ENCODE measurements around the gene ZNF443. TPM values are rescaled to one million over a fixed set of nuclear protein-coding genes. Genes with fewer than 3 reads are reported as not detected.
A peak's percentile ranks its signal among the peaks of the same experiment; 100 is the strongest.

The ZNF443 gene
- total and polyA plus RNA-seq, 9 of the 15 experiments (the other 6 are each of a cell fraction or from before 2014, with no cell fraction given) = 1.5 to 4.9 (median 2.8) TPM

- TF ChIP-seq, protein P1, sequence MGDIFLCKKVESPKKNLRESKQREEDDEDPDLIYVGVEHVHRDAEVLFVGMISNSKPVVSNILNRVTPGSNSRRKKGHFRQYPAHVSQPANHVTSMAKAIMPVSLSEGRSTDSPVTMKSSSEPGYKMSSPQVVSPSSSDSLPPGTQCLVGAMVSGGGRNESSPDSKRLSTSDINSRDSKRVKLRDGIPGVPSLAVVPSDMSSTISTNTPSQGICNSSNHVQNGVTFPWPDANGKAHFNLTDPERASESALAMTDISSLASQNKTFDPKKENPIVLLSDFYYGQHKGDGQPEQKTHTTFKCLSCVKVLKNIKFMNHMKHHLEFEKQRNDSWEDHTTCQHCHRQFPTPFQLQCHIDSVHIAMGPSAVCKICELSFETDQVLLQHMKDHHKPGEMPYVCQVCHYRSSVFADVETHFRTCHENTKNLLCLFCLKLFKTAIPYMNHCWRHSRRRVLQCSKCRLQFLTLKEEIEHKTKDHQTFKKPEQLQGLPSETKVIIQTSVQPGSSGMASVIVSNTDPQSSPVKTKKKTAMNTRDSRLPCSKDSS (IDR thresholded peaks at IDR 0.05; ENCODE audit: low read depth, partially characterized antibody) = no peak
- TF ChIP-seq PHF8 (IDR thresholded peaks at IDR 0.05; ENCODE audit: borderline replicate concordance, low read length) (peak; percentile 72; the same call in 1 of the 2 replicates), NELFE (IDR thresholded peaks at IDR 0.05; ENCODE audit: insufficient read depth, insufficient read length) (no peak), ZNF780A (CRISPR knock-in tag; IDR thresholded peaks at IDR 0.05) (no peak), RBM39 (optimal IDR thresholded peaks at IDR 0.05; ENCODE audit: low read depth, low read length) (no peak), NCOA1 (IDR thresholded peaks at IDR 0.05; ENCODE audit: low read depth) (0 out of 2 replicates have a peak, but pooled peaks have one; percentile 21), TEAD1 (CRISPR knock-in tag; IDR thresholded peaks at IDR 0.05) (no peak), POLR3A (IDR thresholded peaks at IDR 0.05; ENCODE audit: borderline replicate concordance, extremely low read depth, insufficient read depth, insufficient read length) (no peak), ZNF232 (CRISPR knock-in tag; IDR thresholded peaks at IDR 0.05) (no peak), MCM7 (IDR thresholded peaks at IDR 0.05) (no peak), SMC3 (conservative IDR thresholded peaks at IDR 0.05; ENCODE audit: insufficient read depth, low read depth, low read length) (no peak), HDAC1 (IDR thresholded peaks at IDR 0.05) (peak in 1 of 2 experiments; percentile 67; a peak in 2 of 4 replicates), TRIM28 (IDR thresholded peaks at IDR 0.05) (no peak), TCF7 (IDR thresholded peaks at IDR 0.05; ENCODE audit: borderline replicate concordance) (peak; percentile 45; the same call in 1 of the 2 replicates), KDM1A (IDR thresholded peaks at IDR 0.05) (peak in 1 of 2 experiments; percentile 47; a peak in 1 of 4 replicates), ATF1 (CRISPR knock-in tag; IDR thresholded peaks at IDR 0.05) (no peak), ATF1 (tag; IDR thresholded peaks at IDR 0.05) (peak; percentile 70), NFE2L1 (tag; IDR thresholded peaks at IDR 0.05; ENCODE audit: borderline replicate concordance, low read depth) (no peak), HES1 (IDR thresholded peaks at IDR 0.05; ENCODE audit: low read depth) (0 out of 2 replicates have a peak, but pooled peaks have one; percentile 35), IFI16 (CRISPR knock-in tag; IDR thresholded peaks at IDR 0.05) (no peak), NFYB (IDR thresholded peaks at IDR 0.05; ENCODE audit: extremely low read depth, insufficient read length) (peak; percentile 86), ELF1 (tag; IDR thresholded peaks at IDR 0.05) (no peak; the same call in 1 of the 2 replicates), ZNF699 (CRISPR knock-in tag; IDR thresholded peaks at IDR 0.05; ENCODE audit: insufficient replicate concordance) (no peak)
- TF ChIP-seq, protein P2, sequence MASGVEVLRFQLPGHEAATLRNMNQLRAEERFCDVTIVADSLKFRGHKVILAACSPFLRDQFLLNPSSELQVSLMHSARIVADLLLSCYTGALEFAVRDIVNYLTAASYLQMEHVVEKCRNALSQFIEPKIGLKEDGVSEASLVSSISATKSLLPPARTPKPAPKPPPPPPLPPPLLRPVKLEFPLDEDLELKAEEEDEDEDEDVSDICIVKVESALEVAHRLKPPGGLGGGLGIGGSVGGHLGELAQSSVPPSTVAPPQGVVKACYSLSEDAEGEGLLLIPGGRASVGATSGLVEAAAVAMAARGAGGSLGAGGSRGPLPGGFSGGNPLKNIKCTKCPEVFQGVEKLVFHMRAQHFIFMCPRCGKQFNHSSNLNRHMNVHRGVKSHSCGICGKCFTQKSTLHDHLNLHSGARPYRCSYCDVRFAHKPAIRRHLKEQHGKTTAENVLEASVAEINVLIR (CRISPR knock-in tag; IDR thresholded peaks at IDR 0.05) = no peak
- TF ChIP-seq, protein P3, sequence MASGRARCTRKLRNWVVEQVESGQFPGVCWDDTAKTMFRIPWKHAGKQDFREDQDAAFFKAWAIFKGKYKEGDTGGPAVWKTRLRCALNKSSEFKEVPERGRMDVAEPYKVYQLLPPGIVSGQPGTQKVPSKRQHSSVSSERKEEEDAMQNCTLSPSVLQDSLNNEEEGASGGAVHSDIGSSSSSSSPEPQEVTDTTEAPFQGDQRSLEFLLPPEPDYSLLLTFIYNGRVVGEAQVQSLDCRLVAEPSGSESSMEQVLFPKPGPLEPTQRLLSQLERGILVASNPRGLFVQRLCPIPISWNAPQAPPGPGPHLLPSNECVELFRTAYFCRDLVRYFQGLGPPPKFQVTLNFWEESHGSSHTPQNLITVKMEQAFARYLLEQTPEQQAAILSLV (tag; IDR thresholded peaks at IDR 0.05) = no peak
Observed at GRCh38 chr19:12400633-12401502, 40.0 kb downstream of the ZNF443 start, which contains the start of gene ZNF799 (continued).

Data from K562 (cell line).